Tibial nerve (tissue), 3 donors: ENCODE measurements around the gene RIOX2.

ENCODE experiments used
- CTCF ChIP-seq, 5 experiments: fragments of 200-600 bp in 3 of 5; fragments of 450-650 bp in 2 of 5; sonication (generic) in 3 of 5; IDR thresholded peaks; one replicate each; pipeline ENCODE4 v1.5.1; 2016 to 2019; ENCODE audit warnings: antibody characterized with exemption in 5 of 5, mild to moderate bottlenecking in 3 of 5, moderate library complexity in 2 of 5
- POLR2A ChIP-seq, 2 donors: fragments of 450-650 bp; IDR thresholded peaks; one replicate each; pipeline ENCODE4 v1.6.1; 2017; ENCODE audit warnings: antibody characterized with exemption in 2 of 2, mild to moderate bottlenecking in 2 of 2, moderate library complexity in 2 of 2

GRCh38 chr3:98014268-98014585, 42.0 kb upstream of the RIOX2 start:
- TF ChIP-seq CTCF (IDR thresholded peaks at IDR 0.05), result no peak
- no peak for TF ChIP-seq POLR2A (IDR thresholded peaks at IDR 0.05)
